NB4 (cell line): ENCODE data around the gene CELA3A.

Experiments used
- POLR2A ChIP-seq: IDR thresholded peaks from 2 replicates; pipeline ENCODE4 v1.6.1; 2011; ENCODE audit warnings: mild to moderate bottlenecking; ENCODE audit not compliant: insufficient read length; ENCODE audit errors: extremely low read depth
- TF ChIP-seq, protein P1 (sequence below): IDR thresholded peaks from 2 replicates; pipeline ENCODE4 v1.6.1; 2011; ENCODE audit warnings: low read depth, low read length

GRCh38 chr1:22057861-22058260 lies 56.4 kb downstream of the CELA3A start:
- TF ChIP-seq, protein P1, sequence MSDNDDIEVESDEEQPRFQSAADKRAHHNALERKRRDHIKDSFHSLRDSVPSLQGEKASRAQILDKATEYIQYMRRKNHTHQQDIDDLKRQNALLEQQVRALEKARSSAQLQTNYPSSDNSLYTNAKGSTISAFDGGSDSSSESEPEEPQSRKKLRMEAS, result no peak
- no peak for TF ChIP-seq POLR2A
